Dedifferentiated amniotic fluid mesenchymal stem cell (primary cell): ENCODE measurements around the gene HIPK2.
A peak's percentile ranks its signal among the peaks of the same experiment; 100 is the strongest.

ENCODE experiments used
- DNase-seq: peaks from one replicate; pipeline ENCODE4 v3.0.0-alpha.2; 2016; ENCODE audit errors: extremely low spot score

Gene HIPK2

GRCh38 chr7:139538881-139539635 lies 238.7 kb downstream of the HIPK2 start:
- no peak for DNase-seq

GRCh38 chr7:139536152-139536551 lies 241.6 kb downstream of the HIPK2 start:
- no peak for DNase-seq

- no peak for DNase-seq
These were observed 242.7 kb downstream of the HIPK2 start for GRCh38 chr7:139534966-139535651.

- no peak for DNase-seq
These were observed 243.7 kb downstream of the HIPK2 start for GRCh38 chr7:139534096-139534495.

GRCh38 chr7:139532636-139533155 lies 245.1 kb downstream of the HIPK2 start:
- no peak for DNase-seq

- DNase-seq = no peak
These were observed 246.7 kb downstream of the HIPK2 start for GRCh38 chr7:139531094-139531493.

- peak; percentile 58 for DNase-seq
These were observed 250.9 kb downstream of the HIPK2 start for GRCh38 chr7:139526578-139527544.

GRCh38 chr7:139525750-139526149 lies 252.0 kb downstream of the HIPK2 start:
- no peak for DNase-seq

GRCh38 chr7:139525239-139525638 lies 252.6 kb downstream of the HIPK2 start:
- DNase-seq = no peak

- DNase-seq = no peak
These were observed 253.6 kb downstream of the HIPK2 start for GRCh38 chr7:139523968-139524815.

GRCh38 chr7:139523199-139523941 lies 254.4 kb downstream of the HIPK2 start, which contains the start of gene CLEC2L:
Gene CLEC2L, plus strand, starts transcription at chr7:139523685. Its CDS starts 243 bp downstream, at chr7:139523928.
- DNase-seq = no peak

GRCh38 chr7:139522830-139523198 lies 255.0 kb downstream of the HIPK2 start:
- no peak for DNase-seq

GRCh38 chr7:139521439-139521838 lies 256.4 kb downstream of the HIPK2 start:
- DNase-seq = no peak

- no peak for DNase-seq
These were observed 262.5 kb downstream of the HIPK2 start for GRCh38 chr7:139515266-139515665.
